Activated naive CD8-positive, alpha-beta T cell treated with anti-CD3 and anti-CD28 coated beads, Interleukin-2, amount 50 U/mL, for 16 hours (primary cell): Measurements from ENCODE around the gene RASSF10.

Experiments used
- DNase-seq: peaks from one replicate; pipeline ENCODE4 v3.0.0-alpha.2; 2020; ENCODE audit warnings: low read depth, low spot score

The RASSF10 gene

DNA sequence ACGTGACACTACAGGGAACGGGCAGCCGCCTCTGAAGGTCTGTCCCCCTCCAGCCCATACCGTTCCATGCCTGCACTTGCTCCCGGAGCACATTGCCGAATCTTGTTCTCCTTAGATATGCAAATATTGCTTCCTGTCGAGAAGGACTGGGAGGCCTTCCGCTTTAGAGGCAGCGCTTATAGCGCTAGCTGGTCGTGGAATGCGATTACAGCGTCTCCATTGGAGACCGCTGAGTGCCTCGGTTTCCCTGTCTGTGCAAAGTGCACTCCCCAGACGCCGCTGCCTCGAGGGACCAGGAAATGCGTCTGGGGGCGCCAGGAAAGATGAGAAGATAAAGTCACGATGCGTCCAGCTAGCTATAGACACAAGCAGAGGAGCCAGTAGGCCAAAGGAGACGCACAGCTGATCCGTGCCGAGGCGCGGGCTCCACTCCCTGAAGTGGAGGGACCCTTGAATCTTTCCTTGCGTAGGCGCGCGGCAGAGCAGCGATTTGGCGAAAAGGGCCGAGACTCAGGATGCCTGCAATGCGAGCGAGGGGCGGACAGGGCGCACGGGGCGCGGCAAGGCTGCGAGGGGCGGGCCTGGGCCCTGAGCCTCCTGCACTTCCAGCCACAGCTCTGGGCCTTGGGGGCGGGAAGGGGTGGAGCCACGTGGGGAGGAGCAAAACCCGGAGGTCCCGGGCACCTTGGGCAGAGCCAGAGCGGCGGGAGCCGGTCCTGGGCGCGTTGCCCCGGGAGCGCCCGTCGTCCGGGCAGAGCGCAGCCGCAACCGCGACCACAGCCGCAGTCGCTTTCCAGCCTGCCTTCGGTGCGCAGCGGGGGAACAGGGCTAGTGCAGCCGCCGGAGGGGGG lies at the start of gene RASSF10:
TSS of gene RASSF10 (plus strand) at position 692 of the 851 bp plus-strand sequence. CDS start 261 bp downstream, outside the sequence.
- DNase-seq, result no peak

- no peak for DNase-seq
Observed at GRCh38 chr11:12961615-12962014, 47.5 kb upstream of the RASSF10 start.

- DNase-seq, result no peak
Observed at GRCh38 chr11:12962306-12962705, 46.8 kb upstream of the RASSF10 start.

DNA sequence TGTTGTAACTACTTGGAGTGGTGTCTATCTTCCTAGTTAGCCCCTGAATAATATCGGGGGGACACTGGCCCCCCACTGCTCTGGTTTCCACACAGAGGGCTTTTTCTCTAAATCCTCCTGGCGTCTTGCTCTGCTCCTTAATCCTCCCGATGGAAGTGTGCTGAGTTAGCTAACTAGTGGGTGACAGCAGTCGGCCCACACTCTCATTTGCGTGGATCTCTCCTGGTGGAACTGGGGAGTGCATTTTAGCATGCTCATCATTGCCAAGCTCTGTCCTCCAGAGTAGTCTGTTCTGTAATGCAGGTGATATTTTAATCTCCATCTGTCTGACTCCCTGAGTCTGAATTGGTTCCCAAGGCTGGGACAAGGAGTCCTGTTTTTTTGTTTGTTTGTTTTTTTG lies 46.1 kb upstream of the RASSF10 start:
- no peak for DNase-seq

DNA sequence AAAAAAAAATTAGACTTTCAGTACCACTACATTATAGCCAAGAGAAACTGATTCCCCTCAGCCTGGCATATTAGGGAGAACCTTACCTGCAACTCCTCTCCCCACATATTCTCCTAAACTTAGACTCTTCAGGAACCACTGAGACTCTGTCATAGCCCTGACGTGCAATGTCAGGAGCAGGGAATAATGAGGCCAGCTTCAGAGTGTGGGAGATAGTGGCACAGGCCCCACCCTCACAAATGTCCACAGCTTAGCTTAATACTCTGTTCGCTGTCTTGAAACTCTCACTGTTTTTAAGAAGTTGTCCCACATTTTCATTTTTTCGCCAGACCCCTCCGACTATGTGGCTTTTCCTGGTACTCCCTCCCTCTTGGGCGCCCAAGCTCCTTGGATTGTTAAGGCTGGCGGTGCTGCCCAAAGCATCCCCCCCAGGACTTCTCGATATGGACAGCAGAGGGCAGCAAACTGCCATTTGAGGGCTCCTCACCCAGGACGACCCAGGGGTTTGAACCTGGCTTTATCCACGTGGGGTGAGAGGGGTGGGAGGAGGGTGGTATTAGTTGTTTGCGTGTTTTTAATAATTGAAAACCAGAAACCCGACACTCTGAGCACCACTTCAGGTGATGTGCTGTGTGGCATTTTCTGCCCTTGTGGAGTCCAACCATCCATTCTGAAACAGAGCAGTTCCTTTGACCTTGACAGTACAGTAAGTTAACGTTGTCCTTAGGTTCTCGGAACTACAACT lies 45.2 kb upstream of the RASSF10 start:
- peak; percentile 2 for DNase-seq

DNA sequence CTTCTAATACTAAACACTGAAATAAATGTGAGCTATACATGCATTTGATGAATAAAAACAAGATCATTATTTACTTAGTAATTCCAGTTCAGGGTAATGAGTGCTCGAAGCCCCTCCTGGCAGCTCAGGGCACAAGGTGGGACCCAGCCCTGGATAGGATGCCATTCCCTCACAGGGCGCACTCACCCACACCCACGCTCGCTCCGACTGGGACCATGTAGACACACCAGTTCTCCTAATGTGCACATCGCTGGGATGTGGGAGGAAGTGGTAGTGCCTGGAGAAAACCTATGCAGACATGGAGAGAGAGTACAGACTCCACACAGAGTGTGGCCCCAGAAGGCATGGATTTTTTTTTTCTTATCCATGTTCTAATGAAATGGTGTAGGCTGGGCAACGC lies 44.5 kb upstream of the RASSF10 start:
- no peak for DNase-seq

DNA sequence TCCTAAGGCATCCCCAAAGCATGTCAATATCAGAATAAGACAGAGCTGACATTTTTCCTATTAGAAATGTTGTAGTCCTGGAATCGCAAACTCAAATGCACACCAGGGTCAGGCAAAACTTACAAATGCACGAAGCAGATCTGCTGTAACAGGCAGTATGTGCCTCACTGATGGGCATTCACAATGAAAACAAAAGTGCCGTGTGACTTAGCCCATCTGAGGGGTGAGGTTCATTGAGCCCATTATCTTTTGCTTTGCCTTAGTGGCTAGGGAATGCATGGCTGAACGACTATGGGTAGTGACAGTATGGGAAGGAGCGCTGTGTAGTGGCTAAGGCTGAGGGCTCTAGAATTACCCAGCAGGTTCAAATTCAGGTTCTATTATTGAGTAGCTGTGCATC lies 43.1 kb upstream of the RASSF10 start:
- DNase-seq, result no peak

DNA sequence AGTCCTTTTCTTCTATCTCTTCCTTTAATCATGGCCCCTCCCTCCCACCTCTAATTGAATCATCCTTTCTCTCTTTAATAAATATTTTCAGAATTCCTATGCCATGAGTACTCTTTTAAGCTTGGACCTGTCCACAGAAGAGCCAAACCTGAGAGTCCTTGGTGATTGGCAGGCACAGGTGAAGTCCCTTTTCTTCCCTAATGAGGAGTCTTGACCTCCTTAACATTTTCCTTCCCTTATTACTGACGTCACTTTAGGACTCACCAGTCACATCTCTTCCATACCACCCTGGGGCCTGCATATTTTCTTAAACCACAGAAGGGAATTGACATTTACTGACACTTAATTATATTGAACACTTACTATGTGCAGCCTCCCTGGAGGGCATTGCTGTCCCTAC lies 41.0 kb upstream of the RASSF10 start:
- DNase-seq, result no peak

- no peak for DNase-seq
Observed at GRCh38 chr11:12968826-12969225, 40.3 kb upstream of the RASSF10 start.

DNA sequence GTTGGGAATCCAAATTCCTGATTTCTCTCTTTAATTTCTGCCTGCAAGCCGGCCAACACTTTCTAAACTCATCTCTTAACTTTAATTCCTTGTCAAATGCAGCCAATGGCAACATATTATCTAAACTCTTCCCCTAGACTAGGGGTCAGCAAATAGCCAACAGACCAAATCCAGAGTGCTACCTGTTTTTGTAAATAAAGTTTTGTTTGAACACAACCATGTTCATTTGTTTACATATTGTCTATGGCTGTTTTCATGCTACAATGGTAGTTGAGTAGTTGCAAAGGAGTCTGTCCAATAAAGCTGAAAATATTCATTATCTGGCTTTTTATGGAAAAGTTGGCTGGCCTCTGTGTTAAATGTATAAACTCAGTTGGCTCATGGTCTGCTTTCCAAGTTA lies 37.2 kb upstream of the RASSF10 start:
- DNase-seq, result no peak

GRCh38 chr11:12973528-12974181 lies 35.5 kb upstream of the RASSF10 start:
- DNase-seq, result no peak

- no peak for DNase-seq
Observed at GRCh38 chr11:12975195-12975594, 33.9 kb upstream of the RASSF10 start.

DNA sequence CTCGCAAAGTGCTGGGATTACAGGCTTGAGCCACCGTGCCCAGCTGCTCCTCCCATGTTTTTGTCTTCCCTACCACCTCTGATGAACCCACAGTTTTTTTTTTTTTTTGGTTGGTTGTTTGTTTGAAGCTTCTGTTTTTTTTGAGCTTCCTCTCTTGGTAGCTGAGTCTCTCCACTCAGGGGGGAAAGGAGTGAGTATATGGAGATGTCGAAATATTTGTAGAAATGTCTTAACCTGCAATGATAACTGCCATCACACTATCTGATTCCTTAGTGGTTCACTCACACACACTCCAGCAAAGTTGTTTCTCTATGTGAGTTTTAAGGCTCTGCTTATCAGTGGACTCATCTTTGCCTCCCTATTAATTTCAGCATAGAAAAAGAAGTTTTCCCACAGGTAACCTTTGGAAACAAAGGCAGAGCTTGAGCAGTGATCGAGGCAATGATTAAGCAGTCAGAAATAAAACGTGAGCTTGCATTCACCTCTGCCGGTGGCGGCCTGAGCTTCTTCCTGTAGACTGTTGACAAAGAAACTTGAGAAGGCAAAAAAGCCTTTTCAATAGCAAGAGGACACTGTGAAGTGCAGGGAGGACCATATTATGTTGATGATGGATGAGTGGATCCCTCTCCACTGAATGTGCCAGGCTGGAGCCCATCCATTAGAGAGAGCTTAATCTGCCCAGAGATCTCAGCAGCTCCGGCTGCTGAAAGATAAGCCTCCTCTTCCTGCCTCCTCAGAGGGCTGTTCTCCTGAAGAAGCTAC lies 29.0 kb upstream of the RASSF10 start:
- no peak for DNase-seq

- DNase-seq, result no peak
Observed at GRCh38 chr11:12981676-12982522, 27.2 kb upstream of the RASSF10 start.

GRCh38 chr11:12983336-12983735 lies 25.8 kb upstream of the RASSF10 start:
- DNase-seq, result no peak

DNA sequence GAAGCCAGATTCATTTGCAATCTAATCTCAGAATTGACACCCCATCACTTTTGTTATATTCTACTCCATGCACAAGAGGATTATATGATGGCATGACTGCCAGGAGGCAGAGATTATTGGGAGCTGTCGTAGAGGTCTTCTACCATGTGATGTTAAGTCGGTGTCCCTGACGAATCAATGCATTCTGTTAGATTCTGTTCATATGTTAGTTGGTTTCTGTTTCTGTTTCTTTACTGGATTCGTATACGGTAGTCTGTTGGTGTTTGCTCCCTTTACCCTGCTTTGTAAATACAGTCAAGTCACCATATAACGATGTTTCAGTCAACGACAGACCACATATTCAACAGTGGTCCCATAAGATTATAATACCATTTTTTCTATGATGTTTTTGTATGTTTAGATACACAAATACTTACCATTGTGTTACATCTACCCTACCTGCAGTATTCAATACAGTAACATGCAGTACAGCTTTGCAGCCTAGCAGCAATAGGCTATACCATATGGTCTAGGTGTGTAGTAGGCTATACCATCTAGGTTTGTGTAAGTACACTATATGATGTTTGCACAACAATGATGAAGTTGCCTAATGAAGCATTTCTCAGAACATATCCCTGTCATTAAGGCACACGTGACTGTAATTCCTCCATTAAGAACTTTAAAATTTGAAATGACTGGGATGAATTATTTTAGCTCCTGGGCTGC lies 22.8 kb upstream of the RASSF10 start:
- no peak for DNase-seq

DNA sequence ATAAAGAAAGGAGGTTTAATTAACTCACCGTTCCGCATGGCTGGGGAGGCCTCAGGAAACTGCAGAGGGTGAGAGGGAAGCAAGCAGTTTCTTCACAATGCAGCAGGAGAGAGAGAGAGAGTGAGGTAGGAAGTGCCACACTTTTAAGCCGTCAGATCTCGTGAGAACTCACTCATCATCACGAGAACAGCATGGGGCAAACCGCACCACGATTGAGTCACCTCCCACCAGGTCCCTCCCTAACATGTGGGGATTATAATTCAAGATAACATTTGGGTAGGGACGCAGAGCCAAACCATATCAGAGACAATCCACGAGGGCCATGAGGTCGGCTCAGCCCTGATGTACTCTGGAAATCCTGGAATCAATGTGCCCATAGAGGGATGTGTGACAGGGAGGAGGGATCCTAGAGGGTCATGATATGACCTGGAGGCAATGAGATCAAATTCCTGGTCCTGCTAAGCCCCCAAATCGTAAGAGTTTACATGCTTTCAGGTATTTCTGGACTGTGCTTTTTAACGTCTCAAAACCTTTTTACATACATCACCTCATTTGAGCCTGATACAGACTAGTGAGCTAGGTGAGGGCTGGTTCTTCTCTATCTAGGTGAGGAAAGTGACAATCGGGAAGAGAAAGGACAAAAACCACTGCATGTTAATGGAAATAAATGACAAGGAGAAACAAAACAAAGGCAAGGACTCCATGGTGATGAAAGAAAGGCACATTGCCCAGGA lies 19.5 kb upstream of the RASSF10 start:
- no peak for DNase-seq

GRCh38 chr11:12990162-12990480 lies 19.0 kb upstream of the RASSF10 start:
- no peak for DNase-seq

- no peak for DNase-seq
Observed at GRCh38 chr11:12991426-12991825, 17.7 kb upstream of the RASSF10 start.

GRCh38 chr11:12993626-12994025 lies 15.5 kb upstream of the RASSF10 start:
- DNase-seq, result no peak
